Lower leg skin (tissue), 3 donors: ENCODE measurements around the gene NTRK2.

Experiments used
- POLR2A ChIP-seq, 2 donors: fragments of 450-650 bp; IDR thresholded peaks; one replicate each; pipeline ENCODE4 v1.6.1; 2016 to 2017; ENCODE audit warnings: antibody characterized with exemption in 2 of 2, mild to moderate bottlenecking in 1 of 2, moderate library complexity in 1 of 2
- TF ChIP-seq, protein P1 (sequence below), 3 donors: fragments of 450-650 bp; IDR thresholded peaks; one replicate each; pipeline ENCODE4 v1.5.1; 2016; ENCODE audit warnings: antibody characterized with exemption in 3 of 3, mild to moderate bottlenecking in 3 of 3, moderate library complexity in 2 of 3

DNA sequence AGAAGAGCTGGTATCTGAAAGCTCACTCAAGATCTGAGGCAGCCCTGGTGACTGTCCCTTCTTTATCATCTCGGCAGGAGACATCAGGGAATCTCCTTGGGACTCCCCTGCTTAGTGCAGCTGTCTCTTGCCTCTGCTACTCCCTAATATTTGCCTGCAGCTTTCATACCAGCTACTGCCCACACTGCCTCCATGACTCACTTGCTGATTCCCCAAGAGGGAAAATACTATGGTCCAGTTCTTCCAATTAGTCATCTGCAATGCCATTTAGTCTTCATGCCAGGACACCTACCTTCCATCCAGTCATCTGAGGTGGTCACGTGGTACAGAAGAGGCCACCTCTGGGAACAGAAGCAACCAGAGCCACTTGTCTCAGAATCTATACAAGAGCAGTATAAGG is 270.8 kb downstream of the NTRK2 start:
- TF ChIP-seq, protein P1, sequence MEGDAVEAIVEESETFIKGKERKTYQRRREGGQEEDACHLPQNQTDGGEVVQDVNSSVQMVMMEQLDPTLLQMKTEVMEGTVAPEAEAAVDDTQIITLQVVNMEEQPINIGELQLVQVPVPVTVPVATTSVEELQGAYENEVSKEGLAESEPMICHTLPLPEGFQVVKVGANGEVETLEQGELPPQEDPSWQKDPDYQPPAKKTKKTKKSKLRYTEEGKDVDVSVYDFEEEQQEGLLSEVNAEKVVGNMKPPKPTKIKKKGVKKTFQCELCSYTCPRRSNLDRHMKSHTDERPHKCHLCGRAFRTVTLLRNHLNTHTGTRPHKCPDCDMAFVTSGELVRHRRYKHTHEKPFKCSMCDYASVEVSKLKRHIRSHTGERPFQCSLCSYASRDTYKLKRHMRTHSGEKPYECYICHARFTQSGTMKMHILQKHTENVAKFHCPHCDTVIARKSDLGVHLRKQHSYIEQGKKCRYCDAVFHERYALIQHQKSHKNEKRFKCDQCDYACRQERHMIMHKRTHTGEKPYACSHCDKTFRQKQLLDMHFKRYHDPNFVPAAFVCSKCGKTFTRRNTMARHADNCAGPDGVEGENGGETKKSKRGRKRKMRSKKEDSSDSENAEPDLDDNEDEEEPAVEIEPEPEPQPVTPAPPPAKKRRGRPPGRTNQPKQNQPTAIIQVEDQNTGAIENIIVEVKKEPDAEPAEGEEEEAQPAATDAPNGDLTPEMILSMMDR (IDR thresholded peaks at IDR 0.05), result no peak
- TF ChIP-seq POLR2A (IDR thresholded peaks at IDR 0.05), result no peak
